ENCODE results near the gene MYCT1. TPM values are rescaled to one million over a fixed set of nuclear protein-coding genes. Genes with fewer than 3 reads are reported as not detected.

The MYCT1 gene
- total and polyA plus RNA-seq, 2 experiments from 2014 or later = 0.05 to 0.53 TPM

DNA sequence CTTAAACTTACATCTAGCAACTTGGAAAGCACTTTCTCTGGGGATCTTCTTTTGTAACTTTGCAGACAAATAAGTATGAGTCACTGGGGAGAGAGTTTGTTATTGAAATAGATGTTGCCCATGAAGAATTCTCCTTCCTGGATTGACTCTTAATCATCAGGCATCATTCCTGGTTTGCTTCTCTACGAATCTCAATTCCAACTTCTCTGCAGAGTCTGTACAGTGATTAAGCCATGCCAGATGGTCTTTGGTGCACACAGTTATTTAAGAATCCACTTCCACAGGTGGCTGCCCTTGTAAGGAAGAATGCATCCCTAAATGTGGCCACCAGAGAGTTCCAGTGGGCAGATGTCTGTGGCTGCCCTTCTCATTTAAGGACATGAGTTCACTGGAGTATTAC, 25.7 kb downstream of the MYCT1 start:
- Histone ChIP-seq H3K4me1 (ENCODE audit: insufficient read depth) (no peaks in the 10 kb centered on the region), H3K27ac (no peak overlapping the region), H3K4me3 (no peak overlapping the region), H4K20me1 (ENCODE audit: insufficient read depth, poor library complexity, severe bottlenecking) (no peaks in the 10 kb centered on the region), H3K4me2 (no peak overlapping the region), H3K9me3 (ENCODE audit: low read depth) (no peaks in the 10 kb centered on the region), H3K9me2 (replicated peaks; ENCODE audit: insufficient read depth) (no peaks in the 10 kb centered on the region), H3K36me3 (replicated peaks; ENCODE audit: insufficient read depth, low read depth) (no peaks in the 10 kb centered on the region), H2AFZ (no peak overlapping the region), H3K27me3 (no peaks in the 10 kb centered on the region), H3K79me2 (no peaks in the 10 kb centered on the region)
- TF ChIP-seq EZH2phosphoT487 (IDR thresholded peaks at IDR 0.05; ENCODE audit: low read depth, severe bottlenecking, unreplicated experiment) (no peak), EZH2 (IDR thresholded peaks at IDR 0.05; ENCODE audit: borderline replicate concordance) (no peak)
- TF ChIP-seq, protein P1, sequence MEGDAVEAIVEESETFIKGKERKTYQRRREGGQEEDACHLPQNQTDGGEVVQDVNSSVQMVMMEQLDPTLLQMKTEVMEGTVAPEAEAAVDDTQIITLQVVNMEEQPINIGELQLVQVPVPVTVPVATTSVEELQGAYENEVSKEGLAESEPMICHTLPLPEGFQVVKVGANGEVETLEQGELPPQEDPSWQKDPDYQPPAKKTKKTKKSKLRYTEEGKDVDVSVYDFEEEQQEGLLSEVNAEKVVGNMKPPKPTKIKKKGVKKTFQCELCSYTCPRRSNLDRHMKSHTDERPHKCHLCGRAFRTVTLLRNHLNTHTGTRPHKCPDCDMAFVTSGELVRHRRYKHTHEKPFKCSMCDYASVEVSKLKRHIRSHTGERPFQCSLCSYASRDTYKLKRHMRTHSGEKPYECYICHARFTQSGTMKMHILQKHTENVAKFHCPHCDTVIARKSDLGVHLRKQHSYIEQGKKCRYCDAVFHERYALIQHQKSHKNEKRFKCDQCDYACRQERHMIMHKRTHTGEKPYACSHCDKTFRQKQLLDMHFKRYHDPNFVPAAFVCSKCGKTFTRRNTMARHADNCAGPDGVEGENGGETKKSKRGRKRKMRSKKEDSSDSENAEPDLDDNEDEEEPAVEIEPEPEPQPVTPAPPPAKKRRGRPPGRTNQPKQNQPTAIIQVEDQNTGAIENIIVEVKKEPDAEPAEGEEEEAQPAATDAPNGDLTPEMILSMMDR (IDR thresholded peaks at IDR 0.05; ENCODE audit: poor library complexity) = no peak
- DNase-seq (ENCODE audit: low spot score) = no peak
- 74% methylated on average over 1 of the region's 1 CpG for WGBS (ENCODE audit: low lambda C conversion rate, missing lambda C conversion rate)

DNA sequence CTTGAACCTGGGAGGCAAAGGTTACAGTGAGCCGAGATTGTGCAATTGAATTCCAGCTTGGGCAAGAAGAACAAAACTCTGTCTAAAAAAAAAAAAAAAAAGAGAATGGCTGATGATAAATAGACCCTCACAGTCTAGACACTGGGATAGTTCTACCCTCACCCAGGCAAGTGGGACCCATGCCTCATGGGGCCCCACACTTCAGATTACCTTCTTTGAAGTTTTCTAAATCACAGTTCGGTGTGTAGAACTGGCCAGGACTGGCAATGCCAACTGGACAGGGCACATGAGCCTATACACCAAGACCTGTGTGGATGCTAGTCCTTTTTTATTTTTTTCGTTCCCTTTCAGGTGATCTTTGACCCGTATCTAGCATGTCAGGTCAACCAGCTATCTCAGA, 28.6 kb downstream of the MYCT1 start:
- Histone ChIP-seq H3K4me1 (ENCODE audit: insufficient read depth) (no peaks in the 10 kb centered on the region), H3K9me3 (ENCODE audit: low read depth) (no peaks in the 10 kb centered on the region), H4K20me1 (ENCODE audit: insufficient read depth, poor library complexity, severe bottlenecking) (no peaks in the 10 kb centered on the region), H3K9me2 (replicated peaks; ENCODE audit: insufficient read depth) (no peaks in the 10 kb centered on the region), H2AFZ (no peak overlapping the region), H3K4me3 (no peak overlapping the region), H3K27me3 (no peaks in the 10 kb centered on the region), H3K4me2 (no peak overlapping the region), H3K36me3 (replicated peaks; ENCODE audit: insufficient read depth, low read depth) (no peaks in the 10 kb centered on the region), H3K79me2 (no peaks in the 10 kb centered on the region), H3K27ac (no peak overlapping the region)
- no peak for DNase-seq (ENCODE audit: low spot score)
- TF ChIP-seq, protein P1 (IDR thresholded peaks at IDR 0.05; ENCODE audit: poor library complexity) = no peak
- TF ChIP-seq EZH2phosphoT487 (IDR thresholded peaks at IDR 0.05; ENCODE audit: low read depth, severe bottlenecking, unreplicated experiment) (no peak), EZH2 (IDR thresholded peaks at IDR 0.05; ENCODE audit: borderline replicate concordance) (no peak)
- 70% methylated on average over 4 of the region's 4 CpGs for WGBS (ENCODE audit: low lambda C conversion rate, missing lambda C conversion rate)

DNA sequence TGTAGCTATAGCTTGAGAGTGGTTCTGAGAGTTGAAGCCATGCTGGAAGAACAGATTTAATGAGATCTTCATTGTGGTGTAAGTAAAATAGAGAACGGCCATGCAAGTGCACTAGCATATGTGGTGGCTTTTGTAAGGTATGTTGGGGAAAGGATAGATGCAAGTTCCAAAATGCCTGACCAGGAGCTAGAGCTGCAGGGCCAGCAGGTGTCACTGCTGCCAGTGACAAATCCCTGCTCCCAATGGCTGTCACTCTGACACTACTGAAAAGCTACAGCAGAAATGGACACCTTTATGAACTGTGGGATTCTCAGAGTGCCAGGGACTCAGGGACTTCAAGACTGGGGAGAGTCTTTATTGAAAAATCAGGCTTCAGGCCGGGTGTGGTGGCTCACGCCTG, 29.8 kb downstream of the MYCT1 start:
- Histone ChIP-seq H2AFZ (no peak overlapping the region), H3K36me3 (replicated peaks; ENCODE audit: insufficient read depth, low read depth) (no peaks in the 10 kb centered on the region), H3K27ac (no peak overlapping the region), H3K4me1 (ENCODE audit: insufficient read depth) (no peaks in the 10 kb centered on the region), H4K20me1 (ENCODE audit: insufficient read depth, poor library complexity, severe bottlenecking) (no peaks in the 10 kb centered on the region), H3K4me3 (no peak overlapping the region), H3K27me3 (no peaks in the 10 kb centered on the region), H3K9me2 (replicated peaks; ENCODE audit: insufficient read depth) (no peaks in the 10 kb centered on the region), H3K9me3 (ENCODE audit: low read depth) (no peaks in the 10 kb centered on the region), H3K79me2 (no peaks in the 10 kb centered on the region), H3K4me2 (no peak overlapping the region)
- whole genome bisulfite sequencing (ENCODE audit: low lambda C conversion rate, missing lambda C conversion rate) = 91% methylated on average over 3 of the region's 3 CpGs
- TF ChIP-seq, protein P1 (IDR thresholded peaks at IDR 0.05; ENCODE audit: poor library complexity) = no peak
- TF ChIP-seq EZH2 (IDR thresholded peaks at IDR 0.05; ENCODE audit: borderline replicate concordance) = no peak
- no peak for TF ChIP-seq EZH2phosphoT487 (IDR thresholded peaks at IDR 0.05; ENCODE audit: low read depth, severe bottlenecking, unreplicated experiment)
- no peak for DNase-seq (ENCODE audit: low spot score)

DNA sequence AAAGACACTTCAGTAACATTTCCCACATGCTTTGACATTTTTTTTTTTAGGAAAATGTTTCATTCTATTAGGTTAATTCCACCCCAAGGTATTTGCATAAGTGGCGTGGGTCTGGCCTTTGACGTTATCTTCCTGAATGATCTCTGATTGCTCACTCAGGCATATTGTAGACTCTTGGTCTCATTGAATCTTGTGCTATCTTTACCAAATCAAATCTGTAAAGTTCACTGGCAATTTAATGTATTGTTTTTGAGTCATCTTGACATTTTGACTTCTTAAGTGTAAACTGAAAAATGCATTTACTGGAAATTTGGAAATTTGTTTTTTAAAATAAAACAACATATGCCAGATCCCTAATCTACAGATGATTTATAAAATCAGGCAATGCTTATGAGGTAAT, 36.9 kb downstream of the MYCT1 start:
- no peak for DNase-seq (ENCODE audit: low spot score)
- Histone ChIP-seq H3K79me2 (no peaks in the 10 kb centered on the region), H3K27ac (no peak overlapping the region), H2AFZ (no peak overlapping the region), H3K4me1 (ENCODE audit: insufficient read depth) (no peaks in the 10 kb centered on the region), H3K9me2 (replicated peaks; ENCODE audit: insufficient read depth) (no peaks in the 10 kb centered on the region), H3K4me3 (no peak overlapping the region), H3K36me3 (replicated peaks; ENCODE audit: insufficient read depth, low read depth) (no peaks in the 10 kb centered on the region), H3K9me3 (ENCODE audit: low read depth) (no peaks in the 10 kb centered on the region), H3K4me2 (no peak overlapping the region), H3K27me3 (no peaks in the 10 kb centered on the region), H4K20me1 (ENCODE audit: insufficient read depth, poor library complexity, severe bottlenecking) (no peaks in the 10 kb centered on the region)
- WGBS (ENCODE audit: low lambda C conversion rate, missing lambda C conversion rate) = 73% methylated on average over 2 of the region's 2 CpGs
- no peak for TF ChIP-seq EZH2phosphoT487 (IDR thresholded peaks at IDR 0.05; ENCODE audit: low read depth, severe bottlenecking, unreplicated experiment)
- no peak for TF ChIP-seq EZH2 (IDR thresholded peaks at IDR 0.05; ENCODE audit: borderline replicate concordance)
- TF ChIP-seq, protein P1 (IDR thresholded peaks at IDR 0.05; ENCODE audit: poor library complexity) = no peak
